ENCODE data around the gene CEP85L.

CEP85L gene

DNA sequence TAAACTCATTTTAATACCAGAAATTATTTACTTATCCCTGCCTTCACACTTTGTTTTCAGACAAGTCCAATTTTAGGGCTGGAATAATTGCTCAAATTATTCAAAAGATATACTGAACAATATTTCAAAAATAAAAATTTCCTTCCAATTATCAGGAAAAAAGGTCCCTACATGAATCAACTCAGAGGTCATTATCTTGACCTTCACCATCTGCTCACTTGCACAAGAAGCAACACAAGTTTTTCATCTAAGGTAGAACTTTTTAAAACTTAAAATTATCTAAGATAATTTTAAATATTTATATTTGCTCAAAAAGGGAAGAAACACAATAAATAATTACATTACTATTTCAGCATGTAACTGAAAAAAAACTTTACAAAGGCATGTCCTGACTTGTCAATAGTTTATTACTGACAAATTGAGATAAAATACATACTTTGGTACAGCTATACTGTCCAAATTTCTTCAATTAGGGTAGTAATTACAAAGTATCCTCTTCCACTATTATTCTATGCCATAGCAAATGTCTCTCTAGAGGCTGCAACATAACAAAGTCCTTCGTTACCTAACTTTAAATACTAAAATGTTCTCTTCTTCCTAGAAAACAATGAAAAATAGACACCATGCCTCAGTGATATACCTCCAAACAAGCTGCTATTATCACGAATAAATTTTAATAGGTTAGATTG is 2.4 kb downstream of the CEP85L start:
- H3K36me3 ChIP-seq (ENCODE audit: control insufficient read depth, insufficient read depth, low read length) = no peaks in the 10 kb centered on the region; the same call in 1 of the 2 replicates
- TF ChIP-seq CTCF (IDR thresholded peaks at IDR 0.05; ENCODE audit: insufficient read depth, low read length, poor library complexity, severe bottlenecking) = no peak
- no peaks in the 10 kb centered on the region for H3K27me3 ChIP-seq (replicated peaks; ENCODE audit: control insufficient read depth, insufficient read depth, low read length)
- peak overlapping the region; percentile 48 for H3K4me3 ChIP-seq (replicated peaks; ENCODE audit: low read depth, low read length)
- no peak for DNase-seq (ENCODE audit: extremely low read depth, insufficient read length)

DNA sequence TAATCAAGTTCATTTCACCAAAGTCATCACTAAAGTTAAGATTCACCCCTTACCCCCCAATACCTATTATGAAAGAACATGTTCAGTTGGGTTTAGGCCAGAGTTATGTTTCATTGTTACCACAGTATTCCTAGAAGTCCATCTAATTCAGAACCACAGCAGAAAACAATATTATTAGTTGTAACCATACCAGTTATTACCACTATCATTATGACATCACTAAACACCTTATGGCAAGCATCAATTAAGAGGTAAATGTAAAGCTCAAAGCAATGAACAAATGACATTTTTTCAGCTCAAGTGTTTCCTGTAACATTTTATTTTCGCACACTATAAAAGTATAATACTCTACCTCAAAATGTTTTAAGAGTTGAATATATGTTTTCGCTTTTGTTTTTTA is 4.4 kb downstream of the CEP85L start:
- no peak for TF ChIP-seq CTCF (IDR thresholded peaks at IDR 0.05; ENCODE audit: insufficient read depth, low read length, poor library complexity, severe bottlenecking)
- no peak for DNase-seq (ENCODE audit: extremely low read depth, insufficient read length)
- no peak overlapping the region for H3K4me3 ChIP-seq (replicated peaks; ENCODE audit: low read depth, low read length)
- H3K27me3 ChIP-seq (replicated peaks; ENCODE audit: control insufficient read depth, insufficient read depth, low read length) = no peaks in the 10 kb centered on the region
- no peaks in the 10 kb centered on the region; the same call in 1 of the 2 replicates for H3K36me3 ChIP-seq (ENCODE audit: control insufficient read depth, insufficient read depth, low read length)

- H3K27me3 ChIP-seq (replicated peaks; ENCODE audit: control insufficient read depth, insufficient read depth, low read length) = no peaks in the 10 kb centered on the region
- no peaks in the 10 kb centered on the region; the same call in 1 of the 2 replicates for H3K36me3 ChIP-seq (ENCODE audit: control insufficient read depth, insufficient read depth, low read length)
- no peak overlapping the region for H3K4me3 ChIP-seq (replicated peaks; ENCODE audit: low read depth, low read length)
- DNase-seq (ENCODE audit: extremely low read depth, insufficient read length) = no peak
- TF ChIP-seq CTCF (IDR thresholded peaks at IDR 0.05; ENCODE audit: insufficient read depth, low read length, poor library complexity, severe bottlenecking) = no peak
Measured at GRCh38 chr6:118645395-118645794, 6.0 kb downstream of the CEP85L start.

DNA sequence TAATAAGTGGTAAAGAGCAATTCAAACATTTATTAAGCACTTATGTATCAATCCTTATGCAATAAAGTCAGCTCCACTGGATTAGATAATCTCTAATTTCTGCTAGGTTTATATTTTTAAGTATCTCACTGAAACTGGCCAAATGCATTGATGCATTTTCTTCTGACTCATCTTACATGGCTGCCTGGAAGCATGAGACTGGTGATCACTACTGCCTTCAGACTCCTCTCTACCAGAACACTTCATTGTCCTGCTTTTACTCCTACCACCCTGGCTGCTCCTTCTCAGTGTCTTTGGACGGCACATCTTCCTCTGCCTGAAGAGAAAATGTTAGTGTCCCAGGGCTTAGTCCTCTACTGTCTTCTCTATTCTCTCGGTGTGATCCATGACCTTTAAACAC is 7.4 kb downstream of the CEP85L start:
- no peak for TF ChIP-seq CTCF (IDR thresholded peaks at IDR 0.05; ENCODE audit: insufficient read depth, low read length, poor library complexity, severe bottlenecking)
- Histone ChIP-seq H3K27me3 (replicated peaks; ENCODE audit: control insufficient read depth, insufficient read depth, low read length) (no peaks in the 10 kb centered on the region), H3K36me3 (ENCODE audit: control insufficient read depth, insufficient read depth, low read length) (no peaks in the 10 kb centered on the region; the same call in 1 of the 2 replicates), H3K4me3 (replicated peaks; ENCODE audit: low read depth, low read length) (no peak overlapping the region)
- DNase-seq (ENCODE audit: extremely low read depth, insufficient read length) = no peak

- TF ChIP-seq CTCF (IDR thresholded peaks at IDR 0.05; ENCODE audit: insufficient read depth, low read length, poor library complexity, severe bottlenecking) = no peak
- no peak for DNase-seq (ENCODE audit: extremely low read depth, insufficient read length)
Measured at GRCh38 chr6:118641042-118641441, 10.3 kb downstream of the CEP85L start.

More at GRCh38 chr6:118641042-118641441, 10.3 kb downstream of the CEP85L start:
- H3K27me3 ChIP-seq (replicated peaks; ENCODE audit: control insufficient read depth, insufficient read depth, low read length) = no peaks in the 10 kb centered on the region
- no peak overlapping the region for H3K4me3 ChIP-seq (replicated peaks; ENCODE audit: low read depth, low read length)
- no peaks in the 10 kb centered on the region; the same call in 1 of the 2 replicates for H3K36me3 ChIP-seq (ENCODE audit: control insufficient read depth, insufficient read depth, low read length)
